Pancreas (tissue), 10 donors: ENCODE measurements around the gene CCDC38. TPM values are rescaled to one million over a fixed set of nuclear protein-coding genes. Genes with fewer than 3 reads are reported as not detected.
A peak's percentile ranks its signal among the peaks of the same experiment; 100 is the strongest.
"Not testable (repeated sequence)": the region's sequence is repeated elsewhere in the genome, so short reads cannot be mapped to it uniquely, and the experiment has no call there.

Source experiments
- ATAC-seq, 4 donors: fragments of 200-7000 bp; cut with Tn5 transposase; one replicate each; pipeline versions ENCODE4 v1.8.0 to v1.9.1; 2020; ENCODE audit warnings: mild to moderate bottlenecking in 4 of 4, moderate library complexity in 4 of 4
- DNase-seq, 6 donors: peaks; one replicate each; pipeline ENCODE4 v3.0.0-alpha.2; 2020
- FAIRE-seq: peaks from 2 replicates; lab custom pipeline; 2012; peaks lifted over from hg19 to GRCh38; lab: Jason Lieb, UNC
- H3K27ac ChIP-seq, 4 donors: fragments of 200-600 bp; sonication (generic); 1 replicate in 3 of 4; 2 replicates in 1 of 4; pipeline versions ENCODE4 v1.5.0 to v1.8.0; 2020
- H3K27me3 ChIP-seq, 4 donors: fragments of 200-600 bp; one replicate each; pipeline ENCODE4 v1.8.0; 2021
- H3K36me3 ChIP-seq, 3 donors: fragments of 200-600 bp; sonication (generic) in 1 of 3; one replicate each; pipeline versions ENCODE4 v1.5.0 to v1.8.0; 2020 to 2021
- H3K4me1 ChIP-seq, 3 donors: fragments of 200-600 bp; one replicate each; pipeline ENCODE4 v1.8.0; 2021
- H3K4me3 ChIP-seq, 4 donors: fragments of 200-600 bp; sonication (generic) in 2 of 4; one replicate each; pipeline versions ENCODE4 v1.5.0 to v1.8.0; 2020 to 2021
- H3K9me3 ChIP-seq, 4 donors: fragments of 200-600 bp; one replicate each; pipeline ENCODE4 v1.8.0; 2021
- CTCF ChIP-seq, 4 donors: fragments of 200-600 bp; sonication (generic) in 3 of 4; IDR thresholded peaks; one replicate each; pipeline versions ENCODE4 v1.5.0 to v1.8.0; 2021; ENCODE audit warnings: antibody characterized with exemption in 4 of 4
- WGBS, 2 donors: extraction: QIAGEN DNeasy Blood & Tissue Kit; methylation state at CpG; one replicate each; pipeline ENCODE4 v1.1.7; 2013; 5-methylcytosine and 5-hydroxymethylcytosine counted together
- intact Hi-C, 3 donors: fragments of 100-400 bp; cut with DNase I; formaldehyde crosslinking; loops; one replicate each; pipeline versions ENCODE4 v1.11.1 to v1.14.2; 2022
- polyA plus RNA-seq, 2 donors: library from polyadenylated mRNA; stranded (reverse); fragments of 200-250 nt; gene quantifications; one replicate each; pipeline ENCODE4 v1.2.3, GENCODE V29; 2013
- total RNA-seq, 6 donors: library from RNA; stranded (reverse); fragmentation: NEBNext Ultra II Directional in 4 of 6; extraction: Animal tissue kit (Norgen Biotek cat#: 25700) in 4 of 6; gene quantifications; one replicate each; pipeline versions ENCODE4 v1.2.1 to v1.2.4, GENCODE V29; 2021 to 2023
- donor health status: healthy with polysubstance abuse.
- donor health status: DM: no; HTN: no; CAD: no; lungs with moderate emphysema.
- donor health status: DM: no; HTN: no; CAD: no.
- donor health status: control.
- donor health status: control.
- donor health status: Bipolar disorder and iron deficiency.
- donor health status: DM: yes; HTN: yes; CAD: no.
- donor health status: DM: no; HTN: no; CAD: no.
- donor health status: DM: no; HTN: no; CAD: no.
- donor health status: DM: yes; HTN: yes; CAD: no.

The CCDC38 gene
- total and polyA plus RNA-seq, 8 donors = 0.05 TPM; not detected in 7

- no peaks in the 10 kb centered on the region for H3K36me3 ChIP-seq
- no peak for TF ChIP-seq CTCF (IDR thresholded peaks at IDR 0.05)
- 80 to 87% methylated on average over 4 of the region's 4 CpGs for WGBS, 2 donors
- no peaks in the 10 kb centered on the region for H3K4me1 ChIP-seq
- intact Hi-C loops = no loop called here
- H3K27me3 ChIP-seq = no peaks in the 10 kb centered on the region
- ATAC-seq (no peak), DNase-seq (no peak), FAIRE-seq (no peak)
- H3K27ac ChIP-seq = no peak overlapping the region
- no peak overlapping the region for H3K4me3 ChIP-seq
- no peaks in the 10 kb centered on the region for H3K9me3 ChIP-seq
Measured at GRCh38 chr12:95852133-95852532, 90.3 kb downstream of the CCDC38 start.

- Histone ChIP-seq H3K4me1 (no peaks in the 10 kb centered on the region), H3K9me3 (no peaks in the 10 kb centered on the region), H3K27me3 (no peaks in the 10 kb centered on the region), H3K36me3 (no peaks in the 10 kb centered on the region), H3K27ac (no peak overlapping the region), H3K4me3 (no peak overlapping the region)
- no peak for TF ChIP-seq CTCF (IDR thresholded peaks at IDR 0.05)
- ATAC-seq (no peak), FAIRE-seq (no peak), DNase-seq (no peak)
- intact Hi-C loops = no loop called here
- 49 to 59% methylated on average over 3 of the region's 3 CpGs for WGBS, 2 donors
Measured at GRCh38 chr12:95851606-95852005, 90.8 kb downstream of the CCDC38 start.

- Histone ChIP-seq H3K27me3 (no peaks in the 10 kb centered on the region), H3K9me3 (no peaks in the 10 kb centered on the region), H3K36me3 (no peaks in the 10 kb centered on the region), H3K4me1 (no peaks in the 10 kb centered on the region), H3K27ac (no peak overlapping the region), H3K4me3 (no peak overlapping the region)
- 48% methylated on average over 8 of the region's 8 CpGs for WGBS, 2 donors
- no peak for FAIRE-seq
- intact Hi-C loops = no loop called here
- DNase-seq = peak in 2 of 6 donors; percentile 25 to 34
- peak; percentile 46 to 94 (median 86) for ATAC-seq
- TF ChIP-seq CTCF (IDR thresholded peaks at IDR 0.05) = no peak
Measured at GRCh38 chr12:95848575-95849388, 93.6 kb downstream of the CCDC38 start.

GRCh38 chr12:95842426-95842825 is 100.0 kb downstream of the CCDC38 start:
- WGBS, 2 donors = 59 to 86% methylated on average over 6 to 7 of the region's 12 CpGs
- H3K27me3 ChIP-seq, FAIRE-seq, H3K36me3 ChIP-seq, intact Hi-C loops, H3K4me1 ChIP-seq, DNase-seq, H3K9me3 ChIP-seq, H3K27ac ChIP-seq: not testable (repeated sequence)
- peak overlapping the region in 2 of 4 donors; percentile 27 to 31 for H3K4me3 ChIP-seq
- peak in 3 of 4 donors; percentile 38 to 58 (median 44) for ATAC-seq

DNA sequence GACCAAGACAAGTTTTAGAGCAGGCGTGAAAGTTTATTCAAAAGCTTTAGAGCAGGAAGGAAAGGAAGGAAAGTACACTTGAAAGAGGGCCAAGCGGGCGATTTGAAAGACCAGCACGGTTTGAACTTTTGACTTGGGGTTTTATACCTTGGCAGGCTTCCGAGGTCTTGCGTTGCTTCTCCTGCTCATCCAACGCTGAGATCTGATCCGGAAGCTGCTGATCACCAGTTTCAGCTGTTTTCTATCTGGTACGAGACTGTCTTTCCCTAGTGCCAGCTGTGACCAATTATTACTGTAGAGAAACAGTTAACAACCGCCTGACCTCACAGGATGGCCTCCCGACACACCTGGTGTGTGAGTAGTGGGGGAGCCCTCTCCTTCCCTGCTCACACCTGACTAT is 104.3 kb downstream of the CCDC38 start:
- peak in 3 of 4 donors; percentile 19 to 49 (median 44) for ATAC-seq
- H3K27ac ChIP-seq = no peak overlapping the region
- H3K4me3 ChIP-seq = no peak overlapping the region
- no peak for FAIRE-seq
- no peak for DNase-seq
- TF ChIP-seq CTCF (IDR thresholded peaks at IDR 0.05) = no peak
- no peaks in the 10 kb centered on the region for H3K36me3 ChIP-seq
- H3K4me1 ChIP-seq = peaks cover 0 to 9% (median 4%) of the 10 kb centered on the region in 3 donors
- H3K9me3 ChIP-seq = no peaks in the 10 kb centered on the region
- 33 to 35% methylated on average over 11 of the region's 11 CpGs for WGBS, 2 donors
- intact Hi-C loops = no loop called here
- H3K27me3 ChIP-seq = no peaks in the 10 kb centered on the region
